HG02981 (cell line): Measurements from ENCODE around the gene MUCL1.
"Not testable (repeated sequence)": the region's sequence is repeated elsewhere in the genome, so short reads cannot be mapped to it uniquely, and the experiment has no call there.

Experiments used
- ATAC-seq: cut with Tn5 transposase; IDR thresholded peaks from one replicate; pipeline ENCODE4 v1.9.1; 2021; ENCODE audit warnings: mild to moderate bottlenecking, moderate library complexity; ENCODE audit not compliant: unreplicated experiment

The MUCL1 gene, protein sequence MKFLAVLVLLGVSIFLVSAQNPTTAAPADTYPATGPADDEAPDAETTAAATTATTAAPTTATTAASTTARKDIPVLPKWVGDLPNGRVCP

DNA sequence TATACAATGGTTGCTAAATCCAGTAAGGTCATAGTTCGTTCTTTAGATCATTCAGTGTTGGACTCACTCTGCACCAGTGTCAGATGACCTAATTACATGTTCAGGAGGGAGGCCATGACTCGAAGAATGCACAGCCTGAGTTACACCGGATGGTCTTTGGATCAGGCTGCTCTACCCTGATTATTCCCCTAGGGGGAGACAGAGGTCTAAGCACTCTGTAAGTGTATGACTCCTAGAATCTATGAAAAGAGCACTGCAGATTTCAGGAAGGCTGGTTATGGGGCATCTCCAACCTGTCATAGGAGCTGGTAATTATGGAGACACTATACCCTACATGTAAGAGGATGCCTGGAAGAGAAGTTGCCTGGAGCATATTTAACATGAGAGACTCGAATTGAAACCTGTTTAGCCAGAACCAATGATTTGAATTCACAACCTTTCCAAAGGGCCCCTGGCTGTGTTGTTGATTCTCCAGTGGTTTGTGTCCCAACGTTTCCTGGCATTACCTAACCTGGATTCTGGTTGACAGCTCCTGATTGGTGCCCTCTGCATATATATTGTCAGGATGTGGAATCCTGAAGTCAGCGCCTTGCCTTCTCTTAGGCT, at the start of gene MUCL1:
Gene MUCL1, plus strand, starts transcription at position 584 of the 606 bp plus-strand sequence. CDS start 67 bp downstream, outside the sequence.
- peak; percentile 95 for ATAC-seq

DNA sequence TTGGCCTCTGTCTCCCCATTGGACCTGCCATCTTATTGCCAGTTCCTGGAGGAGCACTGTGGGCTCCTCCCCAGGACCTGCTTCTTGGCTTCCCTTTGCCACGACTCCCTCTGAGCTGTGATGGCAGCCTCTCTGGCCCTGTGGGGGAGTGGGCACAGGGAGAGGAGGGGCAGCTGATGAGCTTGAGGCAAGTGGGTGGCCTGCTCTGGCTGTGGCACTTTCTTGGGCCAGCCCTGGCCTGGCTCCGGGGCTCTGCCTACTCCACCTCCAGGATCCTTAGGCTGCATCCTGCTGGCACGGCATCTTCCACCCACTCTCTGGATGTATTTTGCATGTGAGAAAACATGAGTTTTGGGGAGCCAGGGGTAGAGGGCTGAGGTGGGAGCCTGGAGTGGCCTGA, 32.6 kb upstream of the MUCL1 start:
- ATAC-seq = no peak

GRCh38 chr12:54824402-54824801, 29.9 kb upstream of the MUCL1 start:
- ATAC-seq = no peak

DNA sequence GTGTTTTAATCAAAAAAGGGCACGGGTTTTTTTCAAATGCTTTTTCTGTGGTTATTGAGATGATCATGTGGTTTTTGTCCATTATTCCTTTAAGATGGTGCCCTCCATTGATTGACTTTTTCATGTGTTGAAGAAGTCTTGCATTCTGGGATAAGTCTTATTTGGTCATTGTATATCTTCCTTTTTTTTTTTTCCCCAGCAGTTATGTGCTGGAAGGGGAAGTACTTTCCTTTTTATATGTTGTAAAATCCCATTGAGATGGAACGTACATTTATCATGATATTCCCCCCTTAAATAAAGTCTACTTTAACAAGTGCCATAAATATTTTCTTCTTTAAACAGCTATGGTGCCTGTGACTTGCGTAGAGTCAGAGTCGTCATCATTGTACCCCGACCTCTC, 24.8 kb upstream of the MUCL1 start:
- ATAC-seq = no peak

- ATAC-seq = no peak
Measured at GRCh38 chr12:54830199-54830598, 24.1 kb upstream of the MUCL1 start.

DNA sequence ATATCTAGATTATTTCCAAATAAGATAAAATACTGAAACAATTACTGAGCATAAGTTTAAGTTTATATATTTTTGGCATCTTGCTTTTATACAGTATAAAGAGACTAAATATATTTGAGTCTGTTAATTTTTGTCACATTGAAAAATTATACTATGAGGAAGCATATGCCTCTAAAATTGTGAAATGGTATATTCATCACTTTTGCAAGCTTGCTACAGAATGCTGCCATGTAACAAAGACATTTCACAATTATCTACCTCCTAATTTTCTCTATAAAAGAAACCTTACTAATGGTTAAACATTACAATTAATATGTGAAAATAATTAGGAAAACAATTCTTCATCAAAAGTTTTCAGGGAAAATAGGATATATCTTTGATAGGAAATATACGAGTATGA, 22.7 kb upstream of the MUCL1 start:
- no peak for ATAC-seq

DNA sequence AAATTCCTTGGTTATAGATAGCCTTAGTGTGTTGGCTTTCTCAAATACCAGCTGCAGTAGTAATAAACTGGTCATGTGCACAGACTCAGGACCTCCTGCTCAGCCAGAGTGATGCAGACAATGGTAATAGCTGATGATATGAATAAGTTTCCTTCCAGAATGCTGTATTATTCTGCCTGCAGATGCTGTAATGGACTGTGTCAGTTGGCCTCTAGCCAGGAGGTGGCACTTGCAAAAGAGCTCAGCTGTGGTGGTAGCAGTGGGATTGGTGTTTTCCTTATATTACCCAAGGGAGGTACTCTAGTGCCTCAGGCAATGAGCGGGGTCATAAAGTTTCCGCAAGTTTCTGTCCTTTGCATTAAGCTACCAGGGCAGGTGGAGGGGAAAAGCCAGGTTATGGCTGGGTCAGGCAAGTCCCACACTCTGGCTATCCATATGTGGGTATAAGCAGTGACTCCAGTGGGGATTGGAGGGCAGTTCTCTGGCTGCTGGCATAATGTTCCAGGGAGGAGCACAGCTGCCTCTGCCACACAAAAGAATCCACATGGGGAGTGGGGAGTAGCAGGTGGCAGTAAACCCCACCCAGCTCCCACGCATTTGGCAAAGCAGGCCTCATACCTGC, 14.0 kb upstream of the MUCL1 start:
- ATAC-seq = no peak

DNA sequence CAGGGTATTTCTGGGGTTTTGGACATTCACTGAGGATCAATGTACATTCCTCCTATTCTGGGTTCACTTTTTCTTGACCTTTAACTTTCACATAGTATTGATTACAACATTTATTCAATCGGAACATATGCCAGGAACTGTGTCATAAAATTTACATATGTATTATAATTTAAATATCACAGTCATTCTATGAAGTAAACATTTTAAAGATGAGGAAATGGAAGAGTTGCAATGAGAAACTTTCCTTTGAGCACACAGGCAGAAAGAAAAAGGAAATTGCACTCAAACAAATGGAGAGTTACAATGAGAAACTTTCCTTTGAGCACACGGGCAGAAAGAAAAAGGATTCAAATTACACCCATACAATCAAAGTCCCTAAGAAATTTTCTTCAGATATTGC, 3.1 kb downstream of the MUCL1 start:
- ATAC-seq = no peak

DNA sequence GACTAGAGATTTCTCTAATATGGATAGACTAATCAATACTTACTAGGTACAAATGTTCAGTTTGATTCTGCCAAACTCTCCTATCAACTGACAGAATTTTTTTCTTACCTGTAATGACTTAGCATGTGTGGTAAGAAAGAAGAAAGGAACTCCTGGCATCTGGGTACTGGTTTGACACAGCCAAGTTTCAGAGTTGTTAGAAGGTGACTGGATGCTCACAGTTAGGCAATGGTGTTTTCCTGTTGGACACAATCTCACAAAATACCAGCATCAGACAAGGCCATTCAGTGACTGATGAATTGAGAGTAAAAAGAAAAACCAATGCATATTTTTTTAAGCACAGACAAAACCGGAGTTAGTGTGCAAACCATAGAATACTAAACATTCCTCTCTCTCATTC, 4.2 kb downstream of the MUCL1 start:
- ATAC-seq = no peak

DNA sequence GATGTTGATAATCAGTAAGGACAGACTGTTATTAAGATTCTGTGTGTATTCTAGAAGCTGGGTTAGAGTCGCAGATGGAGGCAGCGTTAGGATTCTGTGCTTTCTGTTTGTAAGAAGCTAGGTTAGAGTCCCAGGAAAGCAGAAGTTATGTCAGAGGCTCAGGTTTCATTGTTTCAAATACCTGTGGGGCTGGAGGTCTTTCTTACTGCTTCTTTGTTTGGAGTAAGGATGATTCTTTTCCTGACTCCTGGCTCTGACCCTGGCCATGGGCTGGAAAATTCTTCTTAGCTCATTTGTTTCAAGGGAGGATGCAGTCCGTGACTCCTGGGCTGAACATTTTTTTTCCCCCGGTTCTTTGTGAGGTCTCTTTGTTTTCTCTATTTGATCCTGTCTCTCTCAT, 5.2 kb downstream of the MUCL1 start:
- ATAC-seq = no peak

DNA sequence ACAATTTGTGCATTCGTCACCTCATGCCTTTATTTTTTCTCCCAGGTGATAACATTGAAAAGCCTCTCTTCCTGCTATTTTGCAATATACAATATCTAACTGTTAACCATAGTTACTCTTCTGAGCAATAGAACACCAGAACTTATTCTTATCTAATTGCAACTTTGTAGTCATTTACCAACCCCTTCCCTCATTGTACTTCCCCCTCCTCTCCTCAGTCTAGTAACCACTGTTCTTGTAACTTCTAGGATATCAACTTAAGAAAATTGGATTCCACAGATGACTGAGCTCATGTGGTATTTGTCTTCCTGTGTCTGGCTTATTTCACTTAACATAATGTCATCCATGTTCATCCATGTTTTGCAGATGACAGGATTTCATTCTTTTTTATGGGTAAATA, 7.6 kb downstream of the MUCL1 start:
- no peak for ATAC-seq

GRCh38 chr12:54863948-54864618, 9.8 kb downstream of the MUCL1 start:
- ATAC-seq = no peak

DNA sequence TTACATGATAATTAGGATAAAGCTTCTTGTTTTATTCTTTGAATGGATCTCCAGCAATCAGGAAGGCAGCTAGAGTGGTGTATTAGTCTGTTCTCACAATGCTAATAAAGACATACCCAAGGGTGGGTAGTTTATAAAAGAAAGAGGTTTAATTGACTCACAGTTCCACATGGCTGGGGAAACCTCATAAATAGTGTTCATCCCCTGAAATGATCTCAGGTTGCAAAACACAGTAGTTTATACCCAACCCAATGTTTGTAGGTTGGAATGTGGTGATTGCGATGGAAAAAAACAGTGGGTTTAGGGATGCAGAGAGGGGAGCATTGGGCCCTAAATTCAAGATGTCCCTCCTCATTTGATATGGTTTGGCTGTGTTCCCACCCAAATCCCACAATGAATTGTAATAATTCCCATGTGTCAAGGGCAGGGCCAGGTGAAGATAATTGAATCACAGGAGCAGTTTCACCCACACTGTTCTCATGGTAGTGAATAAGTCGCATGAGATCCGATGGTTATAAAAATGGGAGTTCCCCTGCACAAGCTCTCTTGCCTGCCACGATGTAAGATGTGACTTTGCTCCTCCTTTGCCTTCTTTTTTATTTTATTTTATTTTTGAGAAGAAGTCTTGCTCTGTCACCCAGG, 11.5 kb downstream of the MUCL1 start:
- no peak for ATAC-seq

GRCh38 chr12:54868690-54869089, 14.4 kb downstream of the MUCL1 start:
- no peak for ATAC-seq

GRCh38 chr12:54870048-54870447, 15.7 kb downstream of the MUCL1 start:
- ATAC-seq = no peak

GRCh38 chr12:54870617-54871016, 16.3 kb downstream of the MUCL1 start:
- ATAC-seq = no peak

DNA sequence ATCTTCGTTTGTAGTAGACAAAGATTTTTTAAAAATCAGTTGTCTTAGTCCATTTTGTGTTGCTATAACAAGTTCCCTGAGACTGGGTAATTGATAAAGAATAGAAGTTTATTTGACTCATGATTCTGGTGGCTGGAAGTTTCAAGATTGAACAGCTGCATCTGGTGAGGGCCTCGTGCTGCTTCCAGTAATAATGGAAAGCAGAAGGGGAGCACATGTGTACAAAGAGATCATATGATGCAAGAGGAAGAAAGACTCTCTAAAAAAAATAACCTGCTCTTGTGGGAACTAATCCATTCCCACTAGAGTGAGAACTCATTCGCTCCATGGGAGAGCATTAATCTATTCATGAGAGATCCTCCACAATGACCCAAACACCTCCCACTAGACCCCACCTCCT, 24.8 kb downstream of the MUCL1 start:
- ATAC-seq = no peak

DNA sequence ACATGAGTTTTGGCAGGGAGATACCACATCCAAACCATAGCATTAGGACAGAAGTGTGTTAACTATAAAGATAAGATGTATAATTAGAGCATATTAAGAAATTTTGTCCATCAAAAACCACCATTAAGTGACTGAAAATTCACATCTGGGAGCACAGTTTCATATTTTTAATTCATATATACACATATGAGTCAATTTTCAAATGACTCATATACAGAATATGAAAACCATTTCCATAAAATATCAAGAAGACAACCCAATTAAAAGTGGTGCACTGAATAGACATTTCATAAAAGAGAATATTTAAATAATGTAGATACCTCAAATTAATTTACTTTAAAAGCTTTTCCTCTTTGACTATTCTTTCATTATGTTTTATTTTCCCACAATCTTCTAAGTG, 25.3 kb downstream of the MUCL1 start:
- no peak for ATAC-seq

- ATAC-seq = no peak
Measured at GRCh38 chr12:54882079-54882478, 27.8 kb downstream of the MUCL1 start.

DNA sequence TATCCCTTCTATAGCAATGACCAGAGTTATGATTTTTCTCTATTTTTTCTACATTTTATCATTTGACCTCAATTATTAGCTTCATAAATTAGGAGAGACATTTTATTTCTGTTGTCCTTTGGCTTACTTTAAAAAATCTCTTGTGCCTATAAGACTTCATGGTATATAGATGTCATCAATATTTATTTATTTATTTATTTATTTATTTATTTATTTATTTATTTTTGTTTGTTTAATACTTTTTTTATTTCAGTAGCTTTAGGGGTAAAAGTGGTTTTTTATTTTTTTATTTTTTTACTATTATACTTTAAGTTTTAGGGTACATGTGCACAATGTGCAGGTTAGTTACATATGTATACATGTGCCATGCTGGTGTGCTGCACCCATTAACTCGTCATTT, 28.3 kb downstream of the MUCL1 start:
- ATAC-seq = not testable (repeated sequence)

DNA sequence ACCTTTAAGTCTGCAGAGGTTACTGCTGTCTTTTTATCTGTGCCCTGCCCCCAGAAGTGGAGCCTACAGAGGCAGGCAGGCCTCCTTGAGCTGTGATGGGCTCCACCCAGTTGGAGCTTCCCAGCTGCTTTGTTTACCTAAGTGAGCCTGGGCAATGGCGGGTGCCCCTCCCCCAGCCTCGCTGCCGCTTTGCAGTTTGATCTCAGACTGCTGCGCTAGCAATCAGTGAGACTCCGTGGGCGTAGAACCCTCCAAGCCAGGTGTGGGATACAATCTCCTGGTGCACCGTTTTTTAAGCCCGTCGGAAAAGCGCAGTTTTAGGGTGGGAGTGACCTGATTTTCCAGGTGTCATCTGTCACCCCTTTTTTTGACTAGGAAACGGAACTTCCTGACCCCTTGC, 34.1 kb downstream of the MUCL1 start:
- ATAC-seq = not testable (repeated sequence)

- no peak for ATAC-seq
Measured at GRCh38 chr12:54890339-54890738, 36.0 kb downstream of the MUCL1 start.
